Measurements from ENCODE around the gene XRCC1.
A peak's percentile ranks its signal among the peaks of the same experiment; 100 is the strongest.

XRCC1 gene

GRCh38 chr19:43597876-43598275, 22.5 kb upstream of the XRCC1 start:
- peaks cover 48% of the 10 kb centered on the region for H3K36me3 ChIP-seq
- H3K27ac ChIP-seq = peak overlapping the region; percentile 96
- TF ChIP-seq CTCF (IDR thresholded peaks at IDR 0.05) = no peak
- H3K4me3 ChIP-seq (ENCODE audit: low read depth in 1 of 2, low read length in 1 of 2) = no peak overlapping the region
- no peaks in the 10 kb centered on the region for H3K9me3 ChIP-seq
- H3K4me1 ChIP-seq (ENCODE audit: control insufficient read depth in 1 of 2, insufficient read depth in 1 of 2, low read depth in 1 of 2, low read length in 1 of 2) = peaks cover 32 to 40% of the 10 kb centered on the region in 2 experiments
- no peaks in the 10 kb centered on the region for H3K27me3 ChIP-seq

- Histone ChIP-seq H3K9me3 (no peaks in the 10 kb centered on the region), H3K27ac (peak overlapping the region; percentile 96), H3K27me3 (no peaks in the 10 kb centered on the region), H3K4me3 (ENCODE audit: low read depth in 1 of 2, low read length in 1 of 2) (peak overlapping the region; percentile 74 to 87), H3K36me3 (peaks cover 49% of the 10 kb centered on the region), H3K4me1 (ENCODE audit: control insufficient read depth in 1 of 2, insufficient read depth in 1 of 2, low read depth in 1 of 2, low read length in 1 of 2) (peaks cover 32 to 40% of the 10 kb centered on the region in 2 experiments)
- no peak for TF ChIP-seq CTCF (IDR thresholded peaks at IDR 0.05)
Observed at GRCh38 chr19:43596842-43597461, 21.6 kb upstream of the XRCC1 start.

- Histone ChIP-seq H3K36me3 (peaks cover 44% of the 10 kb centered on the region), H3K27ac (peak within 1 kb of the TSS; percentile 96), H3K27me3 (no peaks in the 10 kb centered on the region), H3K4me1 (ENCODE audit: control insufficient read depth in 1 of 2, insufficient read depth in 1 of 2, low read depth in 1 of 2, low read length in 1 of 2) (peaks cover 32 to 40% of the 10 kb centered on the region in 2 experiments), H3K9me3 (no peaks in the 10 kb centered on the region), H3K4me3 (ENCODE audit: low read depth in 1 of 2, low read length in 1 of 2) (peak within 1 kb of the TSS; percentile 74 to 87)
- TF ChIP-seq CTCF (IDR thresholded peaks at IDR 0.05) = peak; percentile 13
Observed at GRCh38 chr19:43595999-43596841, 20.9 kb upstream of the XRCC1 start, which contains the start of the genes IRGQ and ZNF576. Gene IRGQ, minus strand, starts transcription at chr19:43596134. Its CDS starts 796 bp downstream, at chr19:43595338. Gene ZNF576, plus strand, starts transcription at chr19:43596595. Its CDS starts 514 bp downstream, at chr19:43597109.

GRCh38 chr19:43595605-43595998, 20.3 kb upstream of the XRCC1 start:
- TF ChIP-seq CTCF (IDR thresholded peaks at IDR 0.05) = no peak
- Histone ChIP-seq H3K36me3 (peaks cover 40% of the 10 kb centered on the region), H3K4me1 (ENCODE audit: control insufficient read depth in 1 of 2, insufficient read depth in 1 of 2, low read depth in 1 of 2, low read length in 1 of 2) (peaks cover 32 to 40% of the 10 kb centered on the region in 2 experiments), H3K9me3 (no peaks in the 10 kb centered on the region), H3K27me3 (no peaks in the 10 kb centered on the region), H3K4me3 (ENCODE audit: low read depth in 1 of 2, low read length in 1 of 2) (peak overlapping the region; percentile 74 to 87), H3K27ac (peak overlapping the region; percentile 96)

- H3K4me3 ChIP-seq (ENCODE audit: low read depth in 1 of 2, low read length in 1 of 2) = peak overlapping the region; percentile 74 to 87
- TF ChIP-seq CTCF (IDR thresholded peaks at IDR 0.05) = peak; percentile 77
- no peaks in the 10 kb centered on the region for H3K9me3 ChIP-seq
- peaks cover 34% of the 10 kb centered on the region for H3K36me3 ChIP-seq
- H3K4me1 ChIP-seq (ENCODE audit: control insufficient read depth in 1 of 2, insufficient read depth in 1 of 2, low read depth in 1 of 2, low read length in 1 of 2) = peaks cover 32 to 40% of the 10 kb centered on the region in 2 experiments
- no peaks in the 10 kb centered on the region for H3K27me3 ChIP-seq
- peak overlapping the region; percentile 96 for H3K27ac ChIP-seq
Observed at GRCh38 chr19:43594710-43595604, 19.6 kb upstream of the XRCC1 start.

All from neutrophil (primary cell).